ENCODE results near the gene TMC5. TPM values are rescaled to one million over a fixed set of nuclear protein-coding genes. Genes with fewer than 3 reads are reported as not detected.
"Not testable (repeated sequence)": the region's sequence is repeated elsewhere in the genome, so short reads cannot be mapped to it uniquely, and the experiment has no call there.

The TMC5 gene
- total and polyA plus RNA-seq, 2 of the 8 experiments (the other 6 are each of a cell fraction or from before 2014, with no cell fraction given): 1.6 to 1.8 TPM

GRCh38 chr16:19543278-19543996 lies 125.8 kb downstream of the TMC5 start:
- H2AFZ ChIP-seq (ENCODE audit: low read length); H4K8ac ChIP-seq (ENCODE audit: extremely low read depth, insufficient read depth, low read length); H3K79me2 ChIP-seq (ENCODE audit: control insufficient read depth in 1 of 2, insufficient read depth in 2 of 2, low read length in 2 of 2); H3K4me2 ChIP-seq (ENCODE audit: insufficient read depth in 1 of 2, low read depth in 2 of 2, low read length in 2 of 2); H2BK15ac ChIP-seq (ENCODE audit: low read length); H2BK20ac ChIP-seq (ENCODE audit: low read length); DNase-seq (ENCODE audit: low read depth in 1 of 2, low spot score in 2 of 2); FAIRE-seq; H2BK12ac ChIP-seq (ENCODE audit: low read depth, low read length); H3K23ac ChIP-seq (ENCODE audit: insufficient read length); H3K79me1 ChIP-seq (ENCODE audit: low read depth, low read length); H3K4me1 ChIP-seq (replicated peaks in 1 of 4; ENCODE audit: control insufficient read depth in 3 of 4, insufficient read depth in 4 of 4, low read length in 3 of 4); H3K4ac ChIP-seq (replicated peaks; ENCODE audit: insufficient read length, low read depth, low read length); H3K23me2 ChIP-seq (ENCODE audit: low read depth, low read length); H3K56ac ChIP-seq (replicated peaks; ENCODE audit: insufficient read length, low read depth, low read length); H3K4me3 ChIP-seq (ENCODE audit: extremely low read depth in 1 of 4, insufficient read depth in 2 of 4, low read depth in 3 of 4, low read length in 4 of 4); H3K9me3 ChIP-seq (ENCODE audit: insufficient read depth in 2 of 2, low read depth in 1 of 2, low read length in 1 of 2); H3K18ac ChIP-seq (ENCODE audit: extremely low read depth, low read length); H4K20me1 ChIP-seq (replicated peaks in 1 of 2; ENCODE audit: control insufficient read depth in 1 of 2, insufficient read depth in 2 of 2, low read length in 2 of 2); POLR2A ChIA-PET (ENCODE audit: partially characterized antibody); H4K91ac ChIP-seq (replicated peaks; ENCODE audit: insufficient read length, low read length); H3K14ac ChIP-seq (ENCODE audit: insufficient read length); H3K27me3 ChIP-seq (replicated peaks in 1 of 4; ENCODE audit: control insufficient read depth in 3 of 4, extremely low read depth in 1 of 4, insufficient read depth in 3 of 4, low read length in 3 of 4); H3K9ac ChIP-seq (replicated peaks in 1 of 4; ENCODE audit: extremely low read depth in 1 of 4, low read depth in 3 of 4, low read length in 3 of 4); H4K5ac ChIP-seq (ENCODE audit: insufficient read length, low read depth, low read length); H3K27ac ChIP-seq (ENCODE audit: low read depth, low read length); H2BK5ac ChIP-seq (ENCODE audit: low read depth, low read length); H2AK5ac ChIP-seq (ENCODE audit: low read depth, low read length); H2BK120ac ChIP-seq (replicated peaks; ENCODE audit: low read depth, low read length): not testable (repeated sequence)
- WGBS, 2 experiments (ENCODE audit: extremely low coverage in 1 of 2, insufficient coverage in 1 of 2, insufficient read length in 1 of 2, insufficient replicate concordance in 2 of 2, low coverage in 1 of 2, low lambda C conversion rate in 2 of 2, missing lambda C conversion rate in 1 of 2): 97% methylated on average over 10 of the region's 10 CpGs; no CpG with 5 or more reads in 1 of the 2 experiments
- H3K36me3 ChIP-seq (ENCODE audit: control insufficient read depth in 2 of 4, insufficient read depth in 4 of 4, low read length in 3 of 4): peaks cover 0 to 52% (median 25%) of the 10 kb centered on the region in 4 experiments; a peak in 6 of 8 replicates
- CTCF ChIA-PET (ENCODE audit: partially characterized antibody): interaction anchor here (2.0 kb wide), 1 partner anchor 11 kb away, joined by 8 read pairs; the partner anchor contains the start of gene VPS35L
